HG03108 (cell line): ENCODE measurements around the gene PCDHB7.
"Not testable (repeated sequence)": the region's sequence is repeated elsewhere in the genome, so short reads cannot be mapped to it uniquely, and the experiment has no call there.

Source experiments
- ATAC-seq: cut with Tn5 transposase; IDR thresholded peaks from one replicate; pipeline ENCODE4 v1.9.1; 2021; ENCODE audit warnings: moderate library complexity; ENCODE audit not compliant: unreplicated experiment

Gene PCDHB7

GRCh38 chr5:141223112-141223783, 50.8 kb downstream of the PCDHB7 start, which contains the start of gene PCDHB14:
Gene PCDHB14 (plus strand): TSS chr5:141223343. CDS start chr5:141223506, 163 bp downstream.
- no peak for ATAC-seq

DNA sequence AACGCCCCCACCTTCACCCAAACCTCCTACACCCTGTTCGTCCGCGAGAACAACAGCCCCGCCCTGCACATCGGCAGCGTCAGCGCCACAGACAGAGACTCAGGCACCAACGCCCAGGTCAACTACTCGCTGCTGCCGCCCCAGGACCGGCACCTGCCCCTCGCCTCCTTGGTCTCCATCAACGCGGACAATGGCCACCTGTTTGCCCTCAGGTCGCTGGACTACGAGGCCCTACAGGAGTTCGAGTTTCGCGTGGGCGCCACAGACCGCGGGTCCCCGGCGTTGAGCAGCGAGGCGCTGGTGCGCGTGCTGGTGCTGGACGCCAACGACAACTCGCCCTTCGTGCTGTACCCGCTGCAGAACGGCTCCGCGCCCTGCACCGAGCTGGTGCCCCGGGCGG, 52.4 kb downstream of the PCDHB7 start:
- ATAC-seq = not testable (repeated sequence)

DNA sequence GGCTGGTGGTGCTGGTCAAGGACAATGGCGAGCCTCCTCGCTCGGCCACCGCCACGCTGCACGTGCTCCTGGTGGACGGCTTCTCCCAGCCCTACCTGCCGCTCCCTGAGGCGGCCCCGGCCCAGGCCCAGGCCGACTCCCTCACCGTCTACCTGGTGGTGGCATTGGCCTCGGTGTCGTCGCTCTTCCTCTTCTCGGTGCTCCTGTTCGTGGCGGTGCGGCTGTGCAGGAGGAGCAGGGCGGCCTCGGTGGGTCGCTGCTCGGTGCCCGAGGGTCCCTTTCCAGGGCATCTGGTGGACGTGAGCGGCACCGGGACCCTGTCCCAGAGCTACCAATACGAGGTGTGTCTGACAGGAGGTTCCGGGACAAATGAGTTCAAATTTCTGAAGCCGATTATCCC, 53.0 kb downstream of the PCDHB7 start:
- not testable (repeated sequence) for ATAC-seq
